ENCODE measurements around the gene TMEM52. TPM values are rescaled to one million over a fixed set of nuclear protein-coding genes. Genes with fewer than 3 reads are reported as not detected.

TMEM52 gene
- total RNA-seq (2021; fragmentation: NEBNext Ultra II Directional; extraction: Animal tissue kit (Norgen Biotek cat#: 25700)): under 1 TPM in 3 of 6 experiments, not detected in 3; 0.21 to 0.38 (median 0.25) TPM
- long read RNA-seq: 0 reads

DNA sequence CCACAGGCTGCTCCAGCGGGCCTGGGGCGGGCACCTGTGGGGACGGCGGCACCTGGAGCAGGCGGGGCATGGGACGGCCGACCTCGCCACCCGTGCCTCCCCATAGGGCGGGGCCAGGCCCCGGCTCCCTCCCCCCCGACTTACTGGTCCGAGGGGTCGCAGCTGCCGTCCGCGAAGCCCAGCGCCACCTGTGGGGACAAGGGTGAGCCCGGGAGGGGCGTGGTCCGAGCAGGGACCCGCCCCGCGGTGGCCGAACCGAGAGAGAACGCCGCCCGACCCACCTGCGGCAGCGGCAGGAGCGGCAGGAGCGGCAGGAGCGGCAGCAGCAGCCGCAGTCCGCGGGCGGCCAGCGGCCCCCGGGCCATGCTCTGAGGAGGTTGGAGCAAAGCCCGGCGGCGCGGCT is at the start of gene TMEM52:
TSS of gene TMEM52 (minus strand) at position 379 of the 403 bp plus-strand sequence. CDS start at position 365, 14 bp downstream.
- Mint-ChIP-seq H3K27ac (no peak within 1 kb of the TSS), H3K4me1 (ENCODE audit: low read depth) (no peaks in the 10 kb centered on the region), H3K9me3 (no peaks in the 10 kb centered on the region), H3K4me3 (peak within 1 kb of the TSS; percentile 42; the same call in 1 of the 2 replicates), H3K36me3 (ENCODE audit: low read depth) (no peaks in the 10 kb centered on the region), H3K27me3 (ENCODE audit: insufficient read depth) (peaks cover 16% of the 10 kb centered on the region)
- TF ChIP-seq, protein P1, sequence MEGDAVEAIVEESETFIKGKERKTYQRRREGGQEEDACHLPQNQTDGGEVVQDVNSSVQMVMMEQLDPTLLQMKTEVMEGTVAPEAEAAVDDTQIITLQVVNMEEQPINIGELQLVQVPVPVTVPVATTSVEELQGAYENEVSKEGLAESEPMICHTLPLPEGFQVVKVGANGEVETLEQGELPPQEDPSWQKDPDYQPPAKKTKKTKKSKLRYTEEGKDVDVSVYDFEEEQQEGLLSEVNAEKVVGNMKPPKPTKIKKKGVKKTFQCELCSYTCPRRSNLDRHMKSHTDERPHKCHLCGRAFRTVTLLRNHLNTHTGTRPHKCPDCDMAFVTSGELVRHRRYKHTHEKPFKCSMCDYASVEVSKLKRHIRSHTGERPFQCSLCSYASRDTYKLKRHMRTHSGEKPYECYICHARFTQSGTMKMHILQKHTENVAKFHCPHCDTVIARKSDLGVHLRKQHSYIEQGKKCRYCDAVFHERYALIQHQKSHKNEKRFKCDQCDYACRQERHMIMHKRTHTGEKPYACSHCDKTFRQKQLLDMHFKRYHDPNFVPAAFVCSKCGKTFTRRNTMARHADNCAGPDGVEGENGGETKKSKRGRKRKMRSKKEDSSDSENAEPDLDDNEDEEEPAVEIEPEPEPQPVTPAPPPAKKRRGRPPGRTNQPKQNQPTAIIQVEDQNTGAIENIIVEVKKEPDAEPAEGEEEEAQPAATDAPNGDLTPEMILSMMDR (IDR thresholded peaks at IDR 0.05): no peak; the same call in 1 of the 2 replicates
- no peak for DNase-seq

DNA sequence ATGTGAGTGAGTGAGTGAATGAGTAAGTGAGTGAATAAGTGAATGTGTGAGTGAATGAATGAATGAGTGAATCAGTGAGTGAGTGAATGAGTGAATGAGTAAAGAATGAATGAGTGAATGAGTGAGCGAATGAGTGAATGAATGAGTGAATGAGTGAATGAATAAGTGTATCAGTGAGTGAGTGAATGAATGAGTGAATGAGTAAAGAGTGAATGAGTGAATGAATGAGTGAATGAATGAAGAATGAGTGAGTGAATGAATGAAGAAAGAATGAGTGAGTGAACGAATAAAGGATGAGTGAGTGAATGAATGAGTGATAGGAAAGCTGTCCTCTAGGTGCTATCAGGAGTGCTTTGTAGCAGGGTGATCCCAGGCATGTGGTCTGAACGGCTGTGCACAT is 48.8 kb upstream of the TMEM52 start:
- H3K9me3 Mint-ChIP-seq: peaks cover 15% of the 10 kb centered on the region
- TF ChIP-seq, protein P1 (IDR thresholded peaks at IDR 0.05): no peak
- H3K4me1 Mint-ChIP-seq (ENCODE audit: low read depth): no peaks in the 10 kb centered on the region
- H3K27ac Mint-ChIP-seq: no peak overlapping the region
- no peak for DNase-seq
- peaks cover 26% of the 10 kb centered on the region for H3K27me3 Mint-ChIP-seq (ENCODE audit: insufficient read depth)
- H3K36me3 Mint-ChIP-seq (ENCODE audit: low read depth): peaks cover 5% of the 10 kb centered on the region; the same call in 1 of the 2 replicates
- H3K4me3 Mint-ChIP-seq: no peak overlapping the region

DNA sequence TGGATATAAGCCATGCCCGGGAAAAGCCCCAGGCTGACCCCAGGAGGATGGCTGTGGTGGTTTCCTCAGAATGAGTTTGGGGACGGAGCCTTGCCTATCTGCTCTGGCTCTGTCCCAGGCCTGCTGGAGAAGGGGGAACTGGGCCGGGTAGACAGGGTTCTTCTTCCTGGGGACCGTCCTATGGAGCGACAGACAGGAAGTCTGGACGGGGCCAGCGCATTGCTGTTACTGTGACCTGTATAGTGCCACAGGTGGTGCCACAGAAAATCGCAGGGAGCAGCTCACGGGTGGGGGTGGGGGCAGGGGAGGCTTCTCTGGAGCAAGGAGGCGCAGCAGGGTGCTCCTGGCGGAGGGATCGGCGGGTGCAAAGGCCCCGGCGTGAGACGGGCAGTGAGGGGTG is 48.1 kb upstream of the TMEM52 start:
- TF ChIP-seq, protein P1 (IDR thresholded peaks at IDR 0.05): no peak
- H3K27me3 Mint-ChIP-seq (ENCODE audit: insufficient read depth): peaks cover 33% of the 10 kb centered on the region
- H3K36me3 Mint-ChIP-seq (ENCODE audit: low read depth): peaks cover 5% of the 10 kb centered on the region; the same call in 1 of the 2 replicates
- no peak overlapping the region for H3K4me3 Mint-ChIP-seq
- no peak overlapping the region for H3K27ac Mint-ChIP-seq
- no peaks in the 10 kb centered on the region for H3K4me1 Mint-ChIP-seq (ENCODE audit: low read depth)
- no peak for DNase-seq
- H3K9me3 Mint-ChIP-seq: peaks cover 12% of the 10 kb centered on the region

DNA sequence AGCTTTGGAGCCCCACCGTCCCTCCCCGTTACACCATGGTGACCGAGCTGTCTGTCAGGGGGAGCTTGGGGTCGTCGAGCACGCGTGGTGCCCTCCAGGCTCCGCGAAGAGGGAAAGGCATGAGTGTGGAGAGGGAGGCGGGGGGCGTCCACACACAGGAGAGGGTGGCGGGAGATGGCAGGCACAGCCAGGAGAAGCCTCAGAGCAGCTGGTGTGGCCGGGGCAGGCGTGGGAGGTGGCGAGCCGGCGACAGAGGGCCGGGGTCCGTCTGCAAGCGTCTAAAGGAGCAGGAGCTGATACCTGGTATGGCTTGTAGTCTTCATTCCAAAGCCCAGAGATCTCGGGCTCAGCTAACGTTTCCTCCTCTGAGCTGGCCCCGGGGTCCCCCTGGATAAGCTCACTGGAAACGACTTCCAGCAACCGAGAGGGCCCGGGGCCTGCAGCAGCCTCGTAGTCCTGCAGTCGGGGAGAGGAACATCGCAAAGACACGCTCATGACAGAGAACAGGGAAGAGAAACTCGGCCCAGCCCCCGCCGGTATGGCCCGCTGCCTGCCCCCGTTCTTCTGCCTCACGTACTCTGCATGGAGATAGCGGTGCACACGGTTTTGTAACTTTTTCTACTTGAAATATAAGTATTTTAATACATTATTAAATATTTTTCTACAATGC is 47.1 kb upstream of the TMEM52 start:
- Mint-ChIP-seq H3K27ac (no peak overlapping the region), H3K4me3 (no peak overlapping the region), H3K36me3 (ENCODE audit: low read depth) (peaks cover 5% of the 10 kb centered on the region; the same call in 1 of the 2 replicates), H3K27me3 (ENCODE audit: insufficient read depth) (peaks cover 41% of the 10 kb centered on the region), H3K4me1 (ENCODE audit: low read depth) (no peaks in the 10 kb centered on the region; the same call in 1 of the 2 replicates), H3K9me3 (peaks cover 6% of the 10 kb centered on the region)
- TF ChIP-seq, protein P1 (IDR thresholded peaks at IDR 0.05): no peak
- no peak for DNase-seq

DNA sequence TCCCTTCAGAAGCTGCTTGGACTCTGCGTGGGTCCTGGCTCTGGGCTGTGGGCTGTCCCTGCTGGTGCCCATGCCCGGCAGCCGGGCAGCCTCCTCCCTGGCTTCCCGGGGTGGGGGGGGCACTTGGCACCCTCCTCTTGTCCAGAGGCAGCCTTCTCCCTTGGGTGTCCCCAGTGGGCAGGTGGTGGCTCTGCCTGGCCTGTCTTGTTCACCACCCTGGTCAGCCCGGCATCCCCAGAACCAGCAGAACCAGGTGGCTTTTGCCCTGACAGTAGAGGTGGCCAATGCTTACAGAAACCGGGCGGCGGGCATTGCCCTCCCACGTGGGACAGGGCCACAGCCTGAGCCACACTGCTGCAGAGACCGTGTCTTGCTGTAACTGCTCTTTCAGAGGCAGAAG is 46.5 kb upstream of the TMEM52 start:
- TF ChIP-seq, protein P1 (IDR thresholded peaks at IDR 0.05): no peak
- Mint-ChIP-seq H3K4me1 (ENCODE audit: low read depth) (no peaks in the 10 kb centered on the region; the same call in 1 of the 2 replicates), H3K27ac (no peak overlapping the region), H3K27me3 (ENCODE audit: insufficient read depth) (peaks cover 47% of the 10 kb centered on the region), H3K36me3 (ENCODE audit: low read depth) (no peaks in the 10 kb centered on the region), H3K4me3 (no peak overlapping the region), H3K9me3 (no peaks in the 10 kb centered on the region; the same call in 1 of the 2 replicates)
- DNase-seq: no peak
